NT2/D1 (cell line): ENCODE results near the gene IRF2BPL.

Experiments used
- YY1 ChIP-seq: IDR thresholded peaks from 2 replicates; pipeline ENCODE4 v1.6.1; 2011; ENCODE audit not compliant: insufficient read length, insufficient read depth
- ZNF274 ChIP-seq: IDR thresholded peaks from 2 replicates; pipeline ENCODE4 v1.6.1; 2011; ENCODE audit warnings: mild to moderate bottlenecking, low read depth, low read length

DNA sequence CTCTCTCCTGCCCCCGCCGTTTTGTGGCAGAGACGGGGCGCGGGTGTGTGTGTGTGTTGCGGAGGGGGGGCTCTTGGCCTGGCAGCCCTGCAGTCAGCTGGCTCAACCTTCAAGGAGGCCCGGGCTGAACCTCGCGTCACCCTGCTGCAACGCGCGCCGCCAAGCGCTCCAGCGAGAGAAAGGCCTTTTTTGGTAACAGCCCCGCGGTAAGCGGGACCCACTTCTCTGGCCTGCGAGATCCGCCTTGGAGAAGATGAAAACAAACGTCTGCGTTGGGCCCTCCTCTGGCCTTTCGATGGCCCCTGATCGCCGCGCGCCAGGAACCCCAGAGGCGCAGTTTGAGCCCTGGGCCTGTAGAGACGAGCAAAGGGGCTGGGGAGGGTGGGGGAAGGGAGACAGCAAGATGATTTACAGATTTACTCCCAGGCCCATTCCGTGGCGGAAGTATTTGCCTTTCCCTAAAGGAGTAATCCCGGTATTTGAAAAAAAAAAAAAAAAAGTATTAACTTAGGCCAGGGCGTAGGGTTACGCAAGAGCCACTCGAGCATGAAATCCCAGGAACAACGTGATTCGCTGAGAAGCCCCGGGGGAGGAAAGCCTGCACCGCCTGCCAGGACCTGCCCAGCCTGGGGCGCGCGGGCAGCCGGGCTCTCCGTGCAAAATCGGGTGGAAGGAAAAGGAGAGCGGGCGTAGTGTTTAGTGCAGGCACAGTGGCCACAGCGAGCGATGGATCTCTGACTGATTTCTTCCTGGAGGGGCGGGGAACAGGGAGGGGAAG lies 4.5 kb upstream of the IRF2BPL start:
- no peak for TF ChIP-seq ZNF274
- no peak for TF ChIP-seq YY1
